Adrenal gland (tissue), 5 donors: ENCODE results near the gene ADK.

Experiments
- CTCF ChIP-seq, 6 experiments: fragments of 450-650 bp in 4 of 6; fragments of 200-600 bp in 2 of 6; sonication (generic) in 1 of 6; IDR thresholded peaks; 1 replicate in 5 of 6; 2 replicates in 1 of 6; pipeline versions ENCODE4 v1.5.1 to v1.8.0; 2016 to 2021; ENCODE audit warnings: antibody characterized with exemption in 6 of 6, mild to moderate bottlenecking in 2 of 6, moderate library complexity in 1 of 6
- POLR2A ChIP-seq, 2 donors: fragments of 450-650 bp; IDR thresholded peaks; one replicate each; pipeline ENCODE4 v1.6.1; 2017; ENCODE audit warnings: antibody characterized with exemption in 2 of 2, mild to moderate bottlenecking in 2 of 2, moderate library complexity in 1 of 2
- donor health status: DM: no; HTN: no; CAD: no.

GRCh38 chr10:74643596-74643975 is 492.6 kb downstream of the ADK start:
- TF ChIP-seq CTCF (IDR thresholded peaks at IDR 0.05) (no peak), POLR2A (IDR thresholded peaks at IDR 0.05) (no peak)
